ENCODE results near the gene NPAS3. TPM values are rescaled to one million over a fixed set of nuclear protein-coding genes. Genes with fewer than 3 reads are reported as not detected.

NPAS3 gene
- total and polyA plus RNA-seq, 2 of the 13 experiments (the other 11 are each of a cell fraction or from before 2014, with no cell fraction given) = not detected

- TF ChIP-seq GFI1 (CRISPR knock-in tag; IDR thresholded peaks at IDR 0.05; ENCODE audit: borderline replicate concordance) (no peak), ZNF24 (IDR thresholded peaks at IDR 0.05) (no peak), HCFC1 (IDR thresholded peaks at IDR 0.05; ENCODE audit: low read depth, low read length) (no peak), ZNF567 (CRISPR knock-in tag; IDR thresholded peaks at IDR 0.05; ENCODE audit: borderline replicate concordance) (no peak), ZNF678 (CRISPR knock-in tag; IDR thresholded peaks at IDR 0.05) (no peak), TEAD2 (CRISPR knock-in tag; IDR thresholded peaks at IDR 0.05) (no peak), ZNF724P (CRISPR knock-in tag; IDR thresholded peaks at IDR 0.05; ENCODE audit: borderline replicate concordance) (no peak), ZNF546 (CRISPR knock-in tag; conservative IDR thresholded peaks at IDR 0.05) (no peak)
- TF ChIP-seq, protein P1, sequence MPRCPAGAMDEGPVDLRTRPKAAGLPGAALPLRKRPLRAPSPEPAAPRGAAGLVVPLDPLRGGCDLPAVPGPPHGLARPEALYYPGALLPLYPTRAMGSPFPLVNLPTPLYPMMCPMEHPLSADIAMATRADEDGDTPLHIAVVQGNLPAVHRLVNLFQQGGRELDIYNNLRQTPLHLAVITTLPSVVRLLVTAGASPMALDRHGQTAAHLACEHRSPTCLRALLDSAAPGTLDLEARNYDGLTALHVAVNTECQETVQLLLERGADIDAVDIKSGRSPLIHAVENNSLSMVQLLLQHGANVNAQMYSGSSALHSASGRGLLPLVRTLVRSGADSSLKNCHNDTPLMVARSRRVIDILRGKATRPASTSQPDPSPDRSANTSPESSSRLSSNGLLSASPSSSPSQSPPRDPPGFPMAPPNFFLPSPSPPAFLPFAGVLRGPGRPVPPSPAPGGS (CRISPR knock-in tag; IDR thresholded peaks at IDR 0.05) = no peak
Observed at GRCh38 chr14:33362934-33363333, 424.3 kb downstream of the NPAS3 start (continued).

DNA sequence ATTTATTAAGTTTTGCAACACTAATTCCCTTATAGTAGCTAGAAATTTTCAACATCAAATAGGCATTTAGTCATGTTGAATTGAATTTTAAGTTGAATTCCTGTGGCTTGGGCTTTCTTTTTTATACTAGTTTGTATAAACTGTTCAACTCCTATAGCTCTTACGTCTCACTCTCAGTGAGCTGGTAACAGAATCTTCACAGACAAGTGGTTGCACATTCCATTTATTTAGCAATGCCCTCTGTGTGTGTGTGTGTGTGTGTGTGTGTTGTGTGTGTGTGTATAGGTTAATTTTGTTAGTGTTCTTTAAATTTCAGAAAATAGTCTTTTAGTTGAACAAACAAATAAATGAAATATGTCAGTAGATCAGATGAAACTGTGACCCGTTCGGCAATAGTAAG lies 425.0 kb downstream of the NPAS3 start:
- Histone ChIP-seq H3K27ac (ENCODE audit: extremely low read length, insufficient read depth, low read length) (no peak overlapping the region), H3K27me3 (ENCODE audit: control insufficient read depth in 1 of 2, insufficient read depth in 2 of 2, low read length in 2 of 2) (peaks cover 0 to 3% of the 10 kb centered on the region in 2 experiments; a peak in 1 of 5 replicates), H3K4me1 (ENCODE audit: insufficient read depth, low read length) (no peaks in the 10 kb centered on the region), H3K4me3 (replicated peaks in 1 of 3; ENCODE audit: insufficient read depth in 1 of 3, low read depth in 2 of 3, low read length in 3 of 3) (no peak overlapping the region), H4K20me1 (ENCODE audit: insufficient read depth, low read length) (no peaks in the 10 kb centered on the region), H3K4me2 (ENCODE audit: low read depth, low read length) (no peak overlapping the region), H3K79me2 (ENCODE audit: insufficient read depth, low read length) (no peaks in the 10 kb centered on the region), H3K9ac (ENCODE audit: insufficient read depth, low read depth, low read length) (no peak overlapping the region), H2AFZ (ENCODE audit: low read length) (no peak overlapping the region), H3K9me3 (ENCODE audit: low read length) (no peaks in the 10 kb centered on the region), H3K36me3 (replicated peaks in 1 of 2; ENCODE audit: control insufficient read depth in 1 of 2, insufficient read depth in 2 of 2, low read length in 2 of 2) (no peaks in the 10 kb centered on the region)
- CTCF ChIA-PET (ENCODE audit: low intra/inter-chr PET ratio, low total read pairs) = no interaction called here
- no peak for DNase-seq (ENCODE audit: low spot score)
- no peak for TF ChIP-seq CREB1 (IDR thresholded peaks at IDR 0.05)
- no peak for TF ChIP-seq CREB1 (CRISPR knock-in tag; IDR thresholded peaks at IDR 0.05)
- no peak for TF ChIP-seq ZNF546 (CRISPR knock-in tag; conservative IDR thresholded peaks at IDR 0.05)
- TF ChIP-seq CEBPB (IDR thresholded peaks at IDR 0.05; ENCODE audit: borderline replicate concordance, low read depth, low read length) = no peak
- no peak for TF ChIP-seq MAFF (IDR thresholded peaks at IDR 0.05; ENCODE audit: low read depth, low read length)
- TF ChIP-seq SMC3 (IDR thresholded peaks at IDR 0.05; ENCODE audit: low read length) = no peak
- no peak for TF ChIP-seq HNF4A (CRISPR knock-in tag; IDR thresholded peaks at IDR 0.05)
- TF ChIP-seq ZNF549 (CRISPR knock-in tag; IDR thresholded peaks at IDR 0.05) = no peak
- in situ Hi-C loops (cut with HindIII; ENCODE audit: extremely low pct_ligation_motif_present, low pct_unique_long_range_greater_than_20kb) = no loop called here
- WGBS (ENCODE audit: low lambda C conversion rate) = 4% methylated on average over 3 of the region's 3 CpGs
- intact Hi-C loops (cut with micrococcal nuclease; ENCODE audit: unreplicated experiment) = no loop called here
- FAIRE-seq = no peak
- POLR2A ChIA-PET = no interaction called here
- ATAC-seq = no peak
- BruUV-seq (replicated peaks) = no TSS peak

All from HepG2 (cell line).